Measurements from ENCODE around the gene CDY2B.
"Not testable (repeated sequence)": the region's sequence is repeated elsewhere in the genome, so short reads cannot be mapped to it uniquely, and the experiment has no call there.

CDY2B gene, protein sequence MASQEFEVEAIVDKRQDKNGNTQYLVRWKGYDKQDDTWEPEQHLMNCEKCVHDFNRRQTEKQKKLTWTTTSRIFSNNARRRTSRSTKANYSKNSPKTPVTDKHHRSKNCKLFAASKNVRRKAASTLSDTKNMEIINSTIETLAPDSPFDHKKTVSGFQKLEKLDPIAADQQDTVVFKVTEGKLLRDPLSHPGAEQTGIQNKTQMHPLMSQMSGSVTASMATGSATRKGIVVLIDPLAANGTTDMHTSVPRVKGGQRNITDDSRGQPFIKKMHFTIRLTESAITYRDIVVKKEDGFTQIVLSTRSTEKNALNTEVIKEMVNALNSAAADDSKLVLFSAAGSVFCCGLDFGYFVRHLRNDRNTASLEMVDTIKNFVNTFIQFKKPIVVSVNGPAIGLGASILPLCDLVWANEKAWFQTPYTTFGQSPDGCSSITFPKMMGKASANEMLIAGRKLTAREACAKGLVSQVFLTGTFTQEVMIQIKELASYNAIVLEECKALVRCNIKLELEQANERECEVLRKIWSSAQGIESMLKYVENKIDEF

GRCh38 chrY:17880120-17880519, at the start of gene CDY2B:
CDY2B (minus strand) TSS chrY:17880220; CDS start chrY:17879892, 328 bp downstream.
- intact Hi-C loops (cut with DNase I); DNase-seq: not testable (repeated sequence)

- DNase-seq; intact Hi-C loops (cut with DNase I): not testable (repeated sequence)
Observed at GRCh38 chrY:17908009-17908408, 28.0 kb upstream of the CDY2B start.

GRCh38 chrY:17907351-17907750, 27.3 kb upstream of the CDY2B start:
- intact Hi-C loops (cut with DNase I); DNase-seq: not testable (repeated sequence)

DNA sequence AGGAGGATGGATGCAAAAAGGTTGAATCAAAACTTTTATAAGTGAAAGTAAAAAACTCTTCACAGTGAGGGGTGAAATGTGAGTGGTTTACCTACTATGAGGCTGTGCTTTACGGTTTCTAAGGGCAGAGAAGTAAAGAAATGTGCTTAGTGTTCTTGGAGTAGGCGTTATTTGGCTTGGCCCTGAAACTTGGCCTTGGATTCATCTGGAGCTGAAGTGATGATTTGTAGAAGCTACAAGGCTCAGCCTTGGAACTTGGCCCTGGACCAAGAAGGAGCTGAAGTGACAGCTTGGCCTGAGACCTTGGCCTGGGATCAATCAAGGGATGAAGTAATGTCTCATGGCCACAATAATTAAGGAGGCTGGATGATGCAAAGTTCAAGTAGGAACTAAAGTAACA, 1.7 kb upstream of the CDY2B start:
- intact Hi-C loops (cut with DNase I); DNase-seq: not testable (repeated sequence)

GRCh38 chrY:17876767-17877166, 3.3 kb downstream of the CDY2B start:
- DNase-seq; intact Hi-C loops (cut with DNase I): not testable (repeated sequence)

DNA sequence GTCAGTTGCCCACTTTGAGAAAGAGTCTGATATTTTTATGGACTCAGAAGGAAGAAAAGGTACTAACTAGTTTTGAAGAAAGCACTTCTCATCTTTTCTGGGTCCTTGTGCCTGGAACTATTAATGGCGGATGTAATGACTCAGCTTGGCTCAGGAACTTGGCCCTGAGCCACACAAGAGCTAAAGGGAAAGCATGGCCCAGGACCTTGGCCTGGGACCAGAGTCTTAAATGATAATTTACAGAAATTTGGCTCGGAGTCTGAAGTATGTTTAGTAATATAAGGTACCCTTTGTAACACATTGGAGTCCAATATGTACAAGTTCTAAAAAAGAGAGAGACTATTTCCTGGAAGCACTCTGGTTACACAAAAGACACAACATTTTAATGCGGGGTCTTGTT, 4.6 kb downstream of the CDY2B start:
- DNase-seq; intact Hi-C loops (cut with DNase I): not testable (repeated sequence)

- intact Hi-C loops (cut with DNase I); DNase-seq: not testable (repeated sequence)
Observed at GRCh38 chrY:17871194-17871903, 8.7 kb downstream of the CDY2B start.

DNA sequence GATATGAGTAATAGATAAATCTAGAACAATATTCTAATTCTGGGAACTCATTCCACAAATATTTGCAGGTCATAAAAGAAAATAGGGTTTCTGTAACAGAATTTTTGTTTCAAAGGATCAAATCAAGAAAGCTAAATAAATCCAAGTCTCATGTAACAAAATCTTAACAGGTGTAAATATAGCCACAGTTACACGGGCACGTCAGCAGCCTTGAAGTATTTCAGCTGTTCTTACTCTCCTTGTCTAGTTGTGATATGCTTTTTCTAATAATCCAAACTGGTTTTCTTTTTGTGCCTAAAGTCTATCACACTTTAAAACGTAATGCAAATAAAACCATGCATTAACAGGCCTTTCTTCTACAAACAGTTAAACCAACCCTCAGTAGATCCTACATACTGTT, 9.3 kb downstream of the CDY2B start:
- DNase-seq; intact Hi-C loops (cut with DNase I): not testable (repeated sequence)

GRCh38 chrY:17867850-17868249, 12.2 kb downstream of the CDY2B start:
- DNase-seq; intact Hi-C loops (cut with DNase I): not testable (repeated sequence)

DNA sequence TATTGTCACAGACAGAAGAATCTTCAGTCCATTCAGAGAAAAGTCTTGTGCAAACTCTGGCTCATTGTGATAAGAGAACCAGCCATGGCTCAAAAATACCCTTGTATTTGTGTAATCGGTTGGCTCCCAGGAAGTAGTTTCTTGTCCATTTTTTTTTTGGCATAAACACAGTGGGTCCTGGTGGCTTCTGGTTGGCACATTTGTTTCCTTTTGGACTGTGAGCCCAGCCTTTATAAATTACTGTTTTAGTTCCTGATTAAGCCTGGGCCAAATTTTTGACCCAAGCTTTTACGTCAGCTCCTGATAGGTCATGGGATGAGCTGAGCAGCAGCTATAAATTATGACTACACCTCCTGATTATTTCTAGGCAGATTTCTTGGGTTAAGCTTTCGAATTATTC, 19.4 kb downstream of the CDY2B start:
- intact Hi-C loops (cut with DNase I); DNase-seq: not testable (repeated sequence)

- DNase-seq; intact Hi-C loops (cut with DNase I): not testable (repeated sequence)
Observed at GRCh38 chrY:17856963-17857848, 22.8 kb downstream of the CDY2B start.

- DNase-seq; intact Hi-C loops (cut with DNase I): not testable (repeated sequence)
Observed at GRCh38 chrY:17856508-17856907, 23.5 kb downstream of the CDY2B start.

DNA sequence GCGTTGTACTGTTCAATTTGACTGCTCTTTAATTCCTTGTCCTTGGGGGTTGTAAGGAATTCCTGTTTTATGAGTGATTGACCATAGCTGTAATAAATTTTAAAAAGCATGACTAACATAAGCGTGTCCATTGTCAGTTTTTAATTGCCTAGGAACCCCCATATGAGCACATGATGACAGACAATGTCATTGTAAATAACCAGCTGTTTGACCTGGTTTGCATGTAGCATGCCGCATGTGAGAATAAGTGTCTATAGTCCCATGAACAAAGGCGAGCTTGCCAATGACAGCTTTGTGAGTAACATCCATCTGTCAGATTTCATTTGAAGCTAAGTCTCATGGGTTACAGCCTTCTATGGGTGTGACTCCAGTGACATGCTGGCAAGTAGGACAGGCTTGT, 30.9 kb downstream of the CDY2B start:
- DNase-seq; intact Hi-C loops (cut with DNase I): not testable (repeated sequence)

GRCh38 chrY:17832149-17832548, 47.9 kb downstream of the CDY2B start:
- DNase-seq; intact Hi-C loops (cut with DNase I): not testable (repeated sequence)

Measured in head of caudate nucleus (tissue), 42 donors.